ENCODE results near the gene NPC1. TPM values are rescaled to one million over a fixed set of nuclear protein-coding genes. Genes with fewer than 3 reads are reported as not detected.
"Not testable (repeated sequence)": the region's sequence is repeated elsewhere in the genome, so short reads cannot be mapped to it uniquely, and the experiment has no call there.

Gene NPC1
- total RNA-seq, 1 donor from 2014 or later, result 100 TPM

DNA sequence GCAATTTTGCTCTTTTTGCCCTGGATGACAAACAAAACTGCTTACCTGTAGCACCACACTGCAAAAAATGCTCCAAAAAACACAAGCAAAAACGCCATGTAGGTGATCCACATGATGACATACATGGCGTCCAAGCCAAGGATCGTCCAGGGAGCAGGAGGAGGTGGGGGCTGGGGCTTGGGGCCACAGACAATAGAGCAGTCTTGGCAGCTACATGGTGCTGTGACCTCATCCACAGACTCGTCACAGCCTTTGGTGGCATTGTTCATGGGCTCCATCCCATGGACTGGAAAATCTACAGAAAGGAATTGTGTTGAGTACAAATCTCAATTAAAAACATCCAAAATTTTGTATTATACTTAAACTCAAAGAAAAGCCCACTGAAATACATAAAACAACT, 26.1 kb downstream of the NPC1 start:
- FAIRE-seq, result no peak
- H3K36me3 ChIP-seq (ENCODE audit: control insufficient read depth, insufficient read depth, low read length), result peaks cover 35% of the 10 kb centered on the region

DNA sequence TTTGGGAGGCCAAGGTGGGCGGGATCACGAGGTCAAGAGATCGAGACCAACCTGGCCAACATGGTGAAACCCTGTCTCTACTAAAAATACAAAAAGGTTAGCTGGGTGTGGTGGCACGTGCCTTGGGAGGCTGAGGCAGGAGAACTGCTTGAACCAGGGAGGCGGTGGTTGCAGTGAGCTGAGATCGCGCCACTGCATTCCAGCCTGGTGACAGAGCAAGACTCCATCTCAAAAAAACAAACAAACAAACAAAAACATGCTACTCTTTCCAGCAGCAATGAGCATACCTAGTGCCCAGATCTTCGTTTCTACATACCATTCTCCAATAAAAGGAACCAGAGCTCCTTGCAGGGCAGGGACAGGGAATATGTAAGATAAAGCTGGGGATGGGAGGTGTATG, 28.8 kb downstream of the NPC1 start:
- peaks cover 51% of the 10 kb centered on the region for H3K36me3 ChIP-seq (ENCODE audit: control insufficient read depth, insufficient read depth, low read length)
- not testable (repeated sequence) for H3K27me3 ChIP-seq (ENCODE audit: control insufficient read depth, insufficient read depth, low read length); FAIRE-seq; DNase-seq (ENCODE audit: low read depth); H3K4me3 ChIP-seq (ENCODE audit: low read depth, low read length)

More for the DNA sequence above, 26.1 kb downstream of the NPC1 start:
- Histone ChIP-seq H3K4me3 (ENCODE audit: low read depth, low read length) (no peak overlapping the region), H3K27me3 (ENCODE audit: control insufficient read depth, insufficient read depth, low read length) (no peaks in the 10 kb centered on the region)
- TF ChIP-seq, protein P1, sequence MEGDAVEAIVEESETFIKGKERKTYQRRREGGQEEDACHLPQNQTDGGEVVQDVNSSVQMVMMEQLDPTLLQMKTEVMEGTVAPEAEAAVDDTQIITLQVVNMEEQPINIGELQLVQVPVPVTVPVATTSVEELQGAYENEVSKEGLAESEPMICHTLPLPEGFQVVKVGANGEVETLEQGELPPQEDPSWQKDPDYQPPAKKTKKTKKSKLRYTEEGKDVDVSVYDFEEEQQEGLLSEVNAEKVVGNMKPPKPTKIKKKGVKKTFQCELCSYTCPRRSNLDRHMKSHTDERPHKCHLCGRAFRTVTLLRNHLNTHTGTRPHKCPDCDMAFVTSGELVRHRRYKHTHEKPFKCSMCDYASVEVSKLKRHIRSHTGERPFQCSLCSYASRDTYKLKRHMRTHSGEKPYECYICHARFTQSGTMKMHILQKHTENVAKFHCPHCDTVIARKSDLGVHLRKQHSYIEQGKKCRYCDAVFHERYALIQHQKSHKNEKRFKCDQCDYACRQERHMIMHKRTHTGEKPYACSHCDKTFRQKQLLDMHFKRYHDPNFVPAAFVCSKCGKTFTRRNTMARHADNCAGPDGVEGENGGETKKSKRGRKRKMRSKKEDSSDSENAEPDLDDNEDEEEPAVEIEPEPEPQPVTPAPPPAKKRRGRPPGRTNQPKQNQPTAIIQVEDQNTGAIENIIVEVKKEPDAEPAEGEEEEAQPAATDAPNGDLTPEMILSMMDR (IDR thresholded peaks at IDR 0.05; ENCODE audit: insufficient read depth, low read length, severe bottlenecking), result no peak
- no peak for DNase-seq (ENCODE audit: low read depth)

DNA sequence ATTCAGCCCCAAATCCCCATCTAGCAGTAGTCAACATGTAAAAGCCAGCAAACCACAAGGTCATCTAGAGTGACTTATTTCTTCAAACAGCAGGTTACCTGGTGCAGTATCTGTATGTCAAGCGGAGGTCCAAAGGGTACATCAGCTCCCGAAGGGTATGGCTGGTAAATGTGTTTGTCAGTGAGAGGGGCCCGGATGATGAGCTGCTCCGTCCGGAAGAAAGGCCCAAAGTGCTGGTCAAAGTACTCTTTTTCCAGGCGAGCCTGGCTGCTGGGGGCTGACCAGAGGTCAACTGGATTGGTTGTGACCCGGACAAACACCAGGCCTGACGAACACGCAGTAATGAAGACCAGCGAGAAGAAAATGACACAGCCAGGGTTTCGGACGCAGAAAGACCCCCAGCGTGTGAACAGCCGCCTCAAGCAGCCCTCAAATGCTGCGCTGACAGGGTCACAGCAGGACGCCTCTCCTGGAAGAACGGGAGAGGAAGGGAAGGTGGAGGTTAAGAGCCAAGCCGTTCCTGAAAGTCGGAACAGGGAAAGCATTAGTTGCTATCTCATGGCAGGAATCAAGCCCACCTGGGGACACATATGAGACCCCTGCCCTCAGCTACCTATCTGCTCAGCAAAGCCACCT, 30.0 kb downstream of the NPC1 start:
- TF ChIP-seq, protein P1 (IDR thresholded peaks at IDR 0.05; ENCODE audit: insufficient read depth, low read length, severe bottlenecking), result no peak
- FAIRE-seq (no peak), DNase-seq (ENCODE audit: low read depth) (no peak)
- Histone ChIP-seq H3K36me3 (ENCODE audit: control insufficient read depth, insufficient read depth, low read length) (peaks cover 48% of the 10 kb centered on the region), H3K4me3 (ENCODE audit: low read depth, low read length) (no peak overlapping the region), H3K27me3 (ENCODE audit: control insufficient read depth, insufficient read depth, low read length) (no peaks in the 10 kb centered on the region)

DNA sequence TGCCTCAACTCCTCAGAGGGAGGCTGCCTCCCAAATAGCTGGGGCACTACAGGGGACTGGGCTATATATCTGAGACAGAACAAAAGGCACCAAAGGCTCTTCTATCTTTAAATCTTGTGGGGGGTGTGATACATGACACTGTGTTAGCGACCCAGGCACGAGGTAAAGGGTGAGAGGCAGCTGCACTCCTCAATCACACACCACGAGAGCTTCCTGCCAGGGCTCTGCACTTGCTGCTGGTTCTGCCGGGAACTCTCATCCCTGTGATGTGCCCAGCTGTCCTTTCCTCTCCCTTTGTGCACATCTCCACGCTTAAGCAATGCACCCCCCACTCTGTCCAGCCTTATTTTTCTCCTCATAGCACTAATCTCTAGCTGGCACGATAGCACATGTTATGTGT, 32.4 kb downstream of the NPC1 start:
- TF ChIP-seq, protein P1 (IDR thresholded peaks at IDR 0.05; ENCODE audit: insufficient read depth, low read length, severe bottlenecking), result no peak
- no peak for FAIRE-seq
- DNase-seq (ENCODE audit: low read depth), result no peak
- H3K27me3 ChIP-seq (ENCODE audit: control insufficient read depth, insufficient read depth, low read length), result no peaks in the 10 kb centered on the region
- H3K36me3 ChIP-seq (ENCODE audit: control insufficient read depth, insufficient read depth, low read length), result peaks cover 38% of the 10 kb centered on the region
- H3K4me3 ChIP-seq (ENCODE audit: low read depth, low read length), result no peak overlapping the region

DNA sequence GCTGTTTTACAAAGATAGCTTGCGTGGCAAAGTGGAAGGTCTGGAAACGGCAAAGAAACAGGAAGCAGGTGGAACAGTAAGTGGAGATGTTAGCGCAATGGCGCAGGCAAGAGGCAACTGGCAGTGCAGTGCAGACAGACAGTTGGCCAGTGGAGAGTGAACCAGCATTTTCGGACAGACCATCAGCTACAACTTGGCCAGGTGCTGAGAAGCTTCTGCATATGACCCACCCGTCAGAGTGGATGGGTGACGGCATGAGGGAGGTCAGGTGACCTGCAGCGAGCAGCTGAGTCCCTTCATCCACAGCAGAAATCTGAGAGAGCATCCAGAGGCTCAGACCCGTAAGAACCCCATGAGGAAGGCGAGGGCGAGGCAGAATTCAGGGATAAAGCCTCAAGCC, 33.8 kb downstream of the NPC1 start:
- Histone ChIP-seq H3K4me3 (ENCODE audit: low read depth, low read length) (no peak overlapping the region), H3K36me3 (ENCODE audit: control insufficient read depth, insufficient read depth, low read length) (peaks cover 40% of the 10 kb centered on the region), H3K27me3 (ENCODE audit: control insufficient read depth, insufficient read depth, low read length) (no peaks in the 10 kb centered on the region)
- no peak for DNase-seq (ENCODE audit: low read depth)
- FAIRE-seq, result no peak
- TF ChIP-seq, protein P1 (IDR thresholded peaks at IDR 0.05; ENCODE audit: insufficient read depth, low read length, severe bottlenecking), result no peak

DNA sequence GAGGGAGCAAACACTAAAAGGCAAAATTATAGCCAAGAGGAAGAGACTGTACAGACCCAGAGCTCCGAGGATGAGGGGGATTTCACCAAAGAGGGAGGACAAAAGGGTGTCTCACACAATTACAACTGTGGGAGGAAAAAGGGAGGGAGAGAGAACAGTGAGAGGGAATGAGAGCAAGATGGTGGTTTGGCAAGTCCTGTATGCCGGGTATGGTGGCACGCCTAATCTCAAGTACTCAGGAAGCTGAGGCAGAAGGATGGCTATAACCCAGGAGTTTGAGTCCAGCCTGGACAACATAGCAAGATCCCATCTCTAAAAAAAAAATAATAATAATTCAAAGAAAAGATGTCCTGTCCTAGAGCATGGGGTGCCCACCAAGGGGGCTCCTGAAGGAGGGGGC, 34.3 kb downstream of the NPC1 start:
- H3K4me3 ChIP-seq (ENCODE audit: low read depth, low read length), result no peak overlapping the region
- no peaks in the 10 kb centered on the region for H3K27me3 ChIP-seq (ENCODE audit: control insufficient read depth, insufficient read depth, low read length)
- DNase-seq (ENCODE audit: low read depth), result no peak
- H3K36me3 ChIP-seq (ENCODE audit: control insufficient read depth, insufficient read depth, low read length), result peaks cover 38% of the 10 kb centered on the region
- FAIRE-seq, result no peak
- TF ChIP-seq, protein P1 (IDR thresholded peaks at IDR 0.05; ENCODE audit: insufficient read depth, low read length, severe bottlenecking), result no peak

Data from bronchial epithelial cell (primary cell).